Activated naive CD4-positive, alpha-beta T cell treated with anti-CD3 and anti-CD28 coated beads, Interleukin-2, amount 10 ng/mL, durations not matched to agents 7 days and 5 days (primary cell): ENCODE data around the gene CSGALNACT2.
"Not testable (repeated sequence)": the region's sequence is repeated elsewhere in the genome, so short reads cannot be mapped to it uniquely, and the experiment has no call there.

ENCODE experiments used
- CTCF ChIA-PET: fragments of 350-600 bp; sonication (Branson Sonifier 250); formaldehyde crosslinking; loops from one replicate; lab custom pipeline; 2021; ENCODE audit warnings: antibody characterized with exemption; lab: Charles Lee
- DNase-seq: peaks from one replicate; pipeline ENCODE4 v3.0.0-alpha.2; 2020
- H3K27ac Mint-ChIP-seq: one replicate; pipeline ENCODE4 v1.8.0; 2021; ENCODE audit warnings: mild to moderate bottlenecking, moderate library complexity, mixed read lengths
- H3K27me3 Mint-ChIP-seq: one replicate; pipeline ENCODE4 v1.8.0; 2021; ENCODE audit warnings: mild to moderate bottlenecking, mixed read lengths
- H3K36me3 Mint-ChIP-seq: one replicate; pipeline ENCODE4 v1.8.0; 2021; ENCODE audit warnings: mixed read lengths
- H3K4me1 Mint-ChIP-seq: one replicate; pipeline ENCODE4 v1.8.0; 2021; ENCODE audit warnings: mixed read lengths
- H3K4me3 Mint-ChIP-seq: one replicate; pipeline ENCODE4 v1.8.0; 2021; ENCODE audit warnings: mild to moderate bottlenecking, moderate library complexity, mixed read lengths
- H3K9me3 Mint-ChIP-seq: one replicate; pipeline ENCODE4 v1.8.0; 2021; ENCODE audit warnings: mixed read lengths

The CSGALNACT2 gene

DNA sequence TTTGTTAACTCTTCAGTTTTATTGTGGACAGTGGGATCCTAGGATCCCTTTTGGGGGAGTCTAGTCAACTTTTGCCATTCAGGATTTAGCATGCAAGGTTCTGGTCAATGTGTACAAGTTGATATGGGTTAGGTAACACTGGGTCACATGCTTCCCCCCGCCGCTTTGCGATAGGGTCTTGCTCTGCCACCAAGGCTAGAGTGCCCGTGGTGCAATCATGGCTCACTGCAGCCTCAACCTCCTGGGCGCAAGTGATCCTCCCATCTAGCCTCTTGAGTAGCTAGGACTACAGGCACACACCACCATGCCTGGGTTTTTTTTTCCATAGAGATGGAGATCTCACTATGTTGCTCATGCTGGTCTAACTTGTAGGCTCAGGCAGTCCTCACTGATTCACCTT, 3.2 kb upstream of the CSGALNACT2 start:
- Mint-ChIP-seq H3K27me3 (peaks cover 9% of the 10 kb centered on the region), H3K27ac (no peak overlapping the region), H3K4me1 (peaks cover 53% of the 10 kb centered on the region), H3K4me3 (no peak overlapping the region), H3K9me3 (no peaks in the 10 kb centered on the region), H3K36me3 (peaks cover 22% of the 10 kb centered on the region)
- CTCF ChIA-PET = no interaction called here
- DNase-seq = no peak

DNA sequence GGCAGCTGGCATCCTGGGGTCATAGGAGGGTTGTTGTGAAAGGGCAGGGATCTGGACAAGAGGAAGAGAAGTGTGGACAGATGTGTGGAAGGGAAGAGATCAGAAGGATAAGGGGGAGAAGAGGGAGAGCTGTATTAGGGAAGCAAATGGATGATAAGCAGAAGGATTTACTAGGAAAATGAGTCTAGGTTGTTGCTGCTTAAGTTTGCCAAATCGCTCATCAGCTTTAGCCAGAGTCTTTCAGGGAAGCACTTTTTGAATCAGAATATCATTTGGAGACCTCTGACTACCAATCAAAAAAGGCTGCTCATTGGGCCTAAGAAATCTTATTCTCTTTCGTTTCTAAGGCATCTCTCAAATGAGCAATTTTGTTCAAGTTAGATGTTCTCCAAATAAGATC, 2.6 kb upstream of the CSGALNACT2 start:
- CTCF ChIA-PET = no interaction called here
- DNase-seq = no peak
- H3K27me3 Mint-ChIP-seq = peaks cover 9% of the 10 kb centered on the region
- peaks cover 24% of the 10 kb centered on the region for H3K36me3 Mint-ChIP-seq
- H3K9me3 Mint-ChIP-seq = no peaks in the 10 kb centered on the region
- peaks cover 54% of the 10 kb centered on the region for H3K4me1 Mint-ChIP-seq
- peak overlapping the region; percentile 91 for H3K4me3 Mint-ChIP-seq
- no peak overlapping the region for H3K27ac Mint-ChIP-seq

DNA sequence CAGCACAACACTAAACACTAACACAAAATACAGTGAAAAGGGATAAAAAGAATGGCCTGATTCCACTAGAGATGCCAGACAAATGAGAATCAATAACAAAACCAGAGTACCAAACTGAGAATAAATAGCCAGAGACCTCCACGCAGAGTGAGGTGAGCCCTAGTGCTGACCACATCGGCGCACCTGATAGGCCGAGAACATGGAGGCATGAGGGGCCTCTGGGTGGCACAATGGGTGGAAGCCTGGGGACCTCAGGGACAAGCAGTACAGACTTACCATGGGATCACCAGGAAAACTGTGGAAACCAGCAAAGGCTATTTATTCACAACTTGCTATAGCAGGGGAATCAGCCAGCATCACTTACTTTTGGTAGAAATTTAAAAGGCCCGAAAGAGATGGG, 1.8 kb upstream of the CSGALNACT2 start:
- DNase-seq = no peak
- H3K4me3 Mint-ChIP-seq = peak overlapping the region; percentile 91
- peaks cover 25% of the 10 kb centered on the region for H3K36me3 Mint-ChIP-seq
- CTCF ChIA-PET = interaction anchor here (4.6 kb wide), 1 partner anchor 15 kb away, joined by 32 read pairs; no protein-coding TSS in a partner anchor
- peaks cover 9% of the 10 kb centered on the region for H3K27me3 Mint-ChIP-seq
- peaks cover 57% of the 10 kb centered on the region for H3K4me1 Mint-ChIP-seq
- no peaks in the 10 kb centered on the region for H3K9me3 Mint-ChIP-seq
- peak overlapping the region; percentile 92 for H3K27ac Mint-ChIP-seq

DNA sequence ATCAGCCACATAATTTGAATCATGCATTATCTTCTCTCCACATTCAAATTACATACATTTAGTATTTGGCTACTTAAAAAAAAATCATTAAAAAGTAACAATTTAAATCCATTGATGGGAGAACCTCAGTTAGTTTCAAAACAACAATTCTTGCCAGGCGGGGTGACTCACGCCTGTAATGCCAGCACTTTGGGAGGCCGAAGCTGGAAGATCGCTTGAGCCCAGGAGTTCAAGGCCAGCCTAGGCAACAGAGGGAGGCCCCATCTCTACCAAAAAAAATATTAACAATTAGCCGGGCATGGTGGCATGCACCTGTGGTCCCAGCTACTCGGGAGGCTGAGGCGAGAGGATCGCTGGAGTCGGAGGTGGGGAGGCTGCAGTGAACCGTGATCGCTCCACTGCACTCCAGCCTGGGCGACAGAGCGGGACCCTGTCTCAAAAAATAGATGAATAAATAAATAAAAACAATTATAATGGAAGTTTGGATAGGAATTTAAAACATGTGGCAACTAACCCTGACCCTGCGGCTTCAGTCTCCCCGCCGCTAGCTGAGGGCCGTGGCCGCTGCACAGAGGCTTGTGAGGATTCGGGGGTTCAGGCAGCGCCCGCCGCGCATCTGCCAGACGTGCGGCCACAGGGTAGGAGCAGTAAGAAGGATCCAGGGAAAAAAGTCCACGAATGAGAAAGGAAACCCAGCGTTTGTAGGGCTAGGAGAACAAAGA, 1.1 kb upstream of the CSGALNACT2 start:
- CTCF ChIA-PET = interaction anchor here (1.1 to 4.6 kb wide), 2 partner anchors 16 to 65 kb away, joined by 3 to 32 read pairs; no protein-coding TSS in a partner anchor
- Mint-ChIP-seq H3K36me3 (peaks cover 25% of the 10 kb centered on the region), H3K27me3 (peaks cover 3% of the 10 kb centered on the region), H3K4me1 (peaks cover 61% of the 10 kb centered on the region), H3K4me3 (peak overlapping the region; percentile 91), H3K27ac (peak overlapping the region; percentile 92), H3K9me3 (no peaks in the 10 kb centered on the region)
- DNase-seq = no peak

DNA sequence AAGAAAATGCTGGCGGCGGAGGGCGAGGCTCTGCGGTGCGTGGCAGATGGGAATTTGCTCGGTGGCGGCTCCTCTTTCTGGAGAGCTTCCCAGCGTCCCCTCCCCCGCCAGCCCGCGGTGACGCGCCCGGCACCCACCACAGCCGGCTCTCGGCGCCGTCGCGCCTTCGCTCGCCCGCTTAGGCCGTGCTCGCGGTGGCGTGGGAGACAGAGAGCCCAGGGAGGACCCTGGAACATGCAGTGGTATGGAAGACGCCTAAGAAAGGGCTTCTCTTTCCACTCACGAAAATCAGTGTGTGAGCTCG, 576 bp upstream of the CSGALNACT2 start:
- DNase-seq = peak; percentile 41
- CTCF ChIA-PET = interaction anchor here (0.6 to 4.6 kb wide), 4 partner anchors 9 to 69 kb away, joined by 3 to 32 read pairs (median 3); no protein-coding TSS in a partner anchor
- peak overlapping the region; percentile 91 for H3K4me3 Mint-ChIP-seq

DNA sequence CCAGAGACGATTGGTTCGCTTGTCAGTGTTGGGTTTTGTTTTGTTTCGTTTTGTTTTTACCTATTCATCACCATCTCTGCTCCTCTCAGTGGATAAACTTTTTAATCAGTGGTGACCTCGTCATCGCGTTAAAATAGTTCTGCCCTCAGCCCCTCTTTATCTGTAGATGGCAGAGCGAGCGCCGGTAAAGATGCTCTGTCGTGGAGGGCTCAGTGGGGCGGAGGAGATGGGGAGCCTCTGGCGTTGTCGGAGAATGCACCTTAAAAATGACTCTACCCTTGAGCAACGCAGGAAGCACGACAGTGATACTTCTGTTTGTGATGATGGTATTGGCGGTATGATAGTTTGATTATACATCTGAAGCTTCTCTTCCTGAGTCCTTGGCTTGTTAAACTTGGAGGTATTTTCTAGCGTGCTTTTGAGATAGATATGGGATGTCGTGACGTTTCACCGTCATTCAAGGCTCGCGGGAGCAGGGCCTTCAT, 554 bp downstream of the CSGALNACT2 start:
- peaks cover 67% of the 10 kb centered on the region for H3K4me1 Mint-ChIP-seq
- no peaks in the 10 kb centered on the region for H3K9me3 Mint-ChIP-seq
- peak; percentile 73 for DNase-seq
- CTCF ChIA-PET = interaction anchor here (0.6 to 4.6 kb wide), 11 partner anchors 10 to 342 kb away, joined by 3 to 32 read pairs (median 3); no protein-coding TSS in a partner anchor
- peak overlapping the region; percentile 81 for H3K4me3 Mint-ChIP-seq
- peaks cover 28% of the 10 kb centered on the region for H3K36me3 Mint-ChIP-seq
- H3K27ac Mint-ChIP-seq = peak overlapping the region; percentile 99
- no peaks in the 10 kb centered on the region for H3K27me3 Mint-ChIP-seq

More for the DNA sequence above, 576 bp upstream of the CSGALNACT2 start:
- H3K27ac Mint-ChIP-seq = peak overlapping the region; percentile 92
- no peaks in the 10 kb centered on the region for H3K27me3 Mint-ChIP-seq
- H3K9me3 Mint-ChIP-seq = no peaks in the 10 kb centered on the region
- peaks cover 28% of the 10 kb centered on the region for H3K36me3 Mint-ChIP-seq
- peaks cover 66% of the 10 kb centered on the region for H3K4me1 Mint-ChIP-seq

DNA sequence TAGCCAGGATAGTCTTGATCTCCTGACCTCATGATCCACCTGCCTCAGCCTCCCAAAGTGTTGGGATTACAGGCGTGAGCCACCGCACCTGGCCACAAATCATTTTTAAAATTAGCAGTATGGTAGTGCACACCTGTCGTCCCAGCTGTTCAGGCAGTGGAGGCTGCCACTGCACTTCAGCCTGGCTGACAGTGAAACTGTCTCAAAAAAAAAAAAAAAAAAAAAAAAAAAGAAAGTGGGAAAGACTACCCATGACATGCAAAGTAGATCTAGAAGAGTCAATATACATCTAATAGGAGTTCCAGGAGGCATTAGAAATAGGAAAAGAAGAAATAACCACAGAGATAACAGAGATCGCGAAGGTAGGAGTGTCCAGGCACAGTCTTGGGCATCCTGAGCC, 3.2 kb downstream of the CSGALNACT2 start:
- Mint-ChIP-seq H3K4me3 (no peak overlapping the region), H3K4me1 (peaks cover 68% of the 10 kb centered on the region), H3K9me3 (no peaks in the 10 kb centered on the region), H3K27ac (peak overlapping the region; percentile 70), H3K36me3 (peaks cover 30% of the 10 kb centered on the region), H3K27me3 (no peaks in the 10 kb centered on the region)
- no peak for DNase-seq
- CTCF ChIA-PET = interaction anchor here (1.3 to 2.7 kb wide), 3 partner anchors 60 to 63 kb away, joined by 3 to 10 read pairs (median 8); no protein-coding TSS in a partner anchor

DNA sequence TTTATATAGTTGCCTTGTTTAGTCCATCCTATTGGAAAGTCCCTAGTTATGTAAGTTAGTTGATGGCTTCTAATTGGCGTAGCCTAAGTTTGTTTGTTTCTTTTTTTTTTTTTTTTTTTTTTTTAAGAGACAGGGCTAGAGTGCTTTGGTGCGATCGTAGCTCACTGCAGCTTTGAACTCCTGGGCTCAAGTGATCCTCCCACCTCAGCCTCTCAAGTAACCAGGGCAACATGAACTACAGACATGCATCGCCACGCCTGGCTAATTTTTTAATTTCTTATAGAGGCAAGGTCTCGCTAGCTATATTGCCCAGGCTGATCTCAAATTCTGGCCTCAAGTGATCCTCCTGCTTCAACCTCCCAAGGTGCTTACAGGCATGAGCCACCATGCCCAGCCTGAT, 7.1 kb downstream of the CSGALNACT2 start:
- no peaks in the 10 kb centered on the region for H3K27me3 Mint-ChIP-seq
- peaks cover 37% of the 10 kb centered on the region for H3K36me3 Mint-ChIP-seq
- peaks cover 64% of the 10 kb centered on the region for H3K4me1 Mint-ChIP-seq
- CTCF ChIA-PET = interaction anchor here (1.1 to 1.7 kb wide), 2 partner anchors 15 to 30 kb away, joined by 3 read pairs; no protein-coding TSS in a partner anchor
- peak overlapping the region; percentile 35 for H3K27ac Mint-ChIP-seq
- peaks cover 6% of the 10 kb centered on the region for H3K9me3 Mint-ChIP-seq
- no peak for DNase-seq
- no peak overlapping the region for H3K4me3 Mint-ChIP-seq

DNA sequence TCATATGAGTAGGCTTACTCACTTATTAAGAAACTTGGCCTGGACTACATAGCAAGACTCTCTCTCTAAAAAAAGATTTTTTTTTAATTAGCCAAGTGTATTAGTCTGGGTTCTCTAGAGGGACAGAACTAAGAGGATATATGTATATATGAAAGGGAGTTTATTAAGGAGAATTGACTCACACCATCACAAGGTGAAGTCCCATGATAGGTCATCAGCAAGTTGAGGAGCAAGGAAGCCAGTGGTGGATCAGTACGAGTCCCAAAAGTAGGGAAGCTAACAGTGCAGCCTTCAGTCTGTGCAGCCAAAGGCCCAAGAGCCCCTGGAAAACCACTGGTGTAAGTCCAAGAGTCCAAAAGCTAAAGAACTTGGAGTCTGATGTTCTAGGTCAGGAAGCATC, 7.7 kb downstream of the CSGALNACT2 start:
- H3K9me3 Mint-ChIP-seq, H3K27me3 Mint-ChIP-seq, H3K4me3 Mint-ChIP-seq, DNase-seq, H3K27ac Mint-ChIP-seq: not testable (repeated sequence)
- Mint-ChIP-seq H3K4me1 (peaks cover 64% of the 10 kb centered on the region), H3K36me3 (peaks cover 41% of the 10 kb centered on the region)
- CTCF ChIA-PET = interaction anchor here (1.1 to 1.7 kb wide), 2 partner anchors 14 to 29 kb away, joined by 3 read pairs; no protein-coding TSS in a partner anchor

DNA sequence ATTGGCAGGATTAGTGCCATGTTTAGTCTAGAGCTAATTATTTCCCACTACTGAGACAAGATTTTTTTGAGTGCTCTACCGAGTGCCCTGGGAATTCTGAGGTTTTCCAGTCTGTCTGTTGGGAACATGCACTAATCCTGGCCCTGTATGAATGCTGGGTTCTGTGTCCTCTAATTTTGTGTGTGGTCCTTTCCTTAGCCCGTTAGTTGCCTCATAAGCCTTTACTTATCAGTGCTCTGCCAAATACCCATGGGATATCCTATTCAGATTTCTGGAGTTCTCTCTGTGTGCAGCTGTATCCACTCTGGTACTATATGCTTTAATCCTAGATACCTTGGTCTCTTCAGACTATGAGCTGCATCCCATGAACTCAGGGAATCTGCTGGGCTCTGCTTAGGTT, 13.1 kb downstream of the CSGALNACT2 start:
- H3K27me3 Mint-ChIP-seq = no peaks in the 10 kb centered on the region
- peaks cover 6% of the 10 kb centered on the region for H3K9me3 Mint-ChIP-seq
- peaks cover 43% of the 10 kb centered on the region for H3K4me1 Mint-ChIP-seq
- CTCF ChIA-PET = interaction anchor here (0.7 kb wide), 1 partner anchor 12 kb away, joined by 3 read pairs; no protein-coding TSS in a partner anchor
- peaks cover 39% of the 10 kb centered on the region for H3K36me3 Mint-ChIP-seq
- DNase-seq = no peak
- H3K4me3 Mint-ChIP-seq = no peak overlapping the region
- H3K27ac Mint-ChIP-seq = no peak overlapping the region

DNA sequence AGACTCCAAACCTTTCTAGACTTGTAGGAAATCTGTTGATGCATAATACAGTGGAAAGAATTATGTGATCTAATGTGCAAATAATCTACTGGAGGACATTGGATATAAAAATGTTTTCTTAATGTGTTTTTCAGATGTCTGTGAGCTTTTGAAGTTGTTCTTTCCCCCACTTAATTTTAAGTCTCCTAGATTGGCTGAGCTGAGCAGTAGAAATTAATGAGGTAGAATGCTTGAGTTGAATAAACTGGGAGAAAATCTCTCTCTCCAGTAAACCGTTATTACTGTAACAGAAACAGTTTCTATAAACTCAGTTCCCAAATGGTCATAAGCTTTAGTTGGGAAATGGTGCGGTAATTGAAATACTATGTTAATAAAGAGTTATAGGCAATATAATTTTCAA, 15.7 kb downstream of the CSGALNACT2 start:
- Mint-ChIP-seq H3K4me1 (peaks cover 41% of the 10 kb centered on the region), H3K27me3 (no peaks in the 10 kb centered on the region), H3K36me3 (peaks cover 32% of the 10 kb centered on the region), H3K27ac (no peak overlapping the region), H3K4me3 (no peak overlapping the region), H3K9me3 (peaks cover under 1% of the 10 kb centered on the region)
- no peak for DNase-seq
- CTCF ChIA-PET = interaction anchor here (1.4 kb wide), 1 partner anchor 51 kb away, joined by 5 read pairs; no protein-coding TSS in a partner anchor

DNA sequence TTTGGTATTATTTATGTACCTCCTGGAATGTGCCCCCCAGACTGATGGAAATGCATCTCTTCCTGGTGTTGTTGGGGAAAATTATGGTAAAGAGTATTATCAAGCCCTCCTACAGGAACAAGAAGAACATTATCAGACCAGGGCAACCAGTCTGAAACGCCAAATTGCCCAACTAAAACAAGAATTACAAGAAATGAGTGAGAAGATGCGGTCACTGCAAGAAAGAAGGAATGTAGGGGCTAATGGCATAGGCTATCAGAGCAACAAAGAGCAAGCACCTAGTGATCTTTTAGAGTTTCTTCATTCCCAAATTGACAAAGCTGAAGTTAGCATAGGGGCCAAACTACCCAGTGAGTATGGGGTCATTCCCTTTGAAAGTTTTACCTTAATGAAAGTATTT, 17.0 kb downstream of the CSGALNACT2 start:
- H3K27me3 Mint-ChIP-seq = no peaks in the 10 kb centered on the region
- H3K27ac Mint-ChIP-seq = no peak overlapping the region
- H3K4me1 Mint-ChIP-seq = peaks cover 36% of the 10 kb centered on the region
- peaks cover 31% of the 10 kb centered on the region for H3K36me3 Mint-ChIP-seq
- CTCF ChIA-PET = no interaction called here
- no peaks in the 10 kb centered on the region for H3K9me3 Mint-ChIP-seq
- no peak for DNase-seq
- H3K4me3 Mint-ChIP-seq = no peak overlapping the region

DNA sequence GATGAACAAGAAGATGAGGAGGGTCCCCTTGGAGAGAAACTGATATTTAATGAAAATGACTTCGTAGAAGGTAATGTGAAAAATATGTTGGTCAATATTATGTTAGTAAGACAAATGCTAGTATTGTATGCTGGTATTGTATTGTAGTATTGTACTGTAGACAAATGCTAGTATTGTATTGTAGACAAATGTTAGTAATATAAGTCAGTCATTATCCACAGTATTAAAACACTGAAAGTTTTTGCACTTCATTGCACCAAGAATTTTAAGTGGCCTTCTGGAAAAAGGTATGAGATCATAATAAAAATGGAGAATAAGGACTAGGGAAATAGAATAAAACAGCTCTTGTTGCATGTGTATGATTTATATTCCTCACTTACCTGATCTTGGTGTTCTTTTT, 17.5 kb downstream of the CSGALNACT2 start:
- Mint-ChIP-seq H3K27me3 (no peaks in the 10 kb centered on the region), H3K36me3 (peaks cover 30% of the 10 kb centered on the region), H3K9me3 (no peaks in the 10 kb centered on the region), H3K27ac (no peak overlapping the region), H3K4me3 (no peak overlapping the region), H3K4me1 (peaks cover 32% of the 10 kb centered on the region)
- CTCF ChIA-PET = interaction anchor here (1.1 kb wide), 1 partner anchor 39 kb away, joined by 3 read pairs; no protein-coding TSS in a partner anchor
- DNase-seq = no peak

DNA sequence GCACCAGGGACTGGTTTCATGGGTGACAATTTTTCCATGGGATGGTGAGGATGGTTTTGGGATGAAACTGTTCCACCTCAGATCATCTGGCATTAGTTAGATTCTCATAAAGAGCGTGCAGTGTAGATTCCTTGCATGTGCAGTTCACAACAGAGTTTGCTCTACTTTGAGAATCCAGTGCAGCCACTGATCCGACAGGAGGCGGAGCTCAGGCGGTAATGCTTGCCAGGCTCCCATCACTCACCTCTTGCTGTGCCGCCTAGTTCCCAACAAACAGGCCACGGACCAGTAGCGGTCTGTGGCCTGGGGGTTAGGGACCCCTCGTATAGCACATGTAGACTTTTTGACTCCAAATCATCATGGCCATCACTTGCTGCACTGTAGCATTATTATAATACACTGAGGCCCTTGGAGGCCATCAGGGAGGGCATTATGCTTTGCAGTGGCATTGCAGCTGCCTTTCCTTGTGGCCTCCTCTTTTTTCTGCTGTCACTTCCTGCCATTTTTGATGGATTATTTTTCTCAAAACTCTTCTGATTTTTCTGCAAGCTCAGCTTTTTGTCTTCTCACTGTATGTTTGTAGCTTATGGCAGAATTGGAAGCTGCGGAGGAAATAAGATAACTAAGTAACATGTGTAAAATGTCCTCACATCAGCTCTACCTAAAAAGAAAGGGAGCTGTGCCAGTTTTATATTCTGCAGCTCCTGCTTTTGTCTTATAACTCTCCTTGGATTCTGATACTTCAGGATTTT, 18.5 kb downstream of the CSGALNACT2 start:
- Mint-ChIP-seq H3K27ac (no peak overlapping the region), H3K36me3 (peaks cover 38% of the 10 kb centered on the region), H3K9me3 (no peaks in the 10 kb centered on the region), H3K4me3 (no peak overlapping the region), H3K4me1 (peaks cover 33% of the 10 kb centered on the region), H3K27me3 (no peaks in the 10 kb centered on the region)
- CTCF ChIA-PET = interaction anchor here (1.1 kb wide), 1 partner anchor 38 kb away, joined by 3 read pairs; no protein-coding TSS in a partner anchor
- no peak for DNase-seq
